SK-N-SH (cell line): Measurements from ENCODE around the gene MYOCD. TPM values are rescaled to one million over a fixed set of nuclear protein-coding genes. Genes with fewer than 3 reads are reported as not detected.

Source experiments
- CTCF ChIA-PET: fragments of 300-600, 350-600 bp; formaldehyde crosslinking; extraction: SDS; loops from one replicate; lab custom pipeline; 2021; lab: Yijun Ruan, JAX
- POLR2A ChIA-PET: fragments of 350-600 bp; sonication (Branson Sonifier 250); formaldehyde crosslinking; extraction: SDS; loops from one replicate; lab custom pipeline; 2020; ENCODE audit warnings: antibody characterized with exemption, inconsistent platforms; lab: Yijun Ruan, JAX
- DNase-seq: peaks from one replicate; pipeline ENCODE4 v3.0.0; 2012
- H2AFZ ChIP-seq: fragments of 200-600 bp; sonication (generic); 2 replicates; pipeline ENCODE4 v1.8.1; 2016; ENCODE audit warnings: antibody characterized with exemption, mild to moderate bottlenecking, low read depth
- H3F3A ChIP-seq: fragments of 200-600 bp; sonication (generic); replicated peaks from 2 replicates; pipeline ENCODE3; 2016; ENCODE audit warnings: antibody characterized with exemption, mild to moderate bottlenecking; ENCODE audit not compliant: insufficient read depth
- H3K27ac ChIP-seq, 2 experiments: fragments of 200-500 bp in 1 of 2; fragments of 200-600 bp in 1 of 2; sonication (Bioruptor generic) in 1 of 2; sonication (generic), shearing (Covaris generic) in 1 of 2; 2 replicates each; pipeline versions ENCODE4 v1.5.1 to v1.6.1; 2014 to 2016; ENCODE audit warnings: low read depth in 2 of 2, inconsistent platforms in 1 of 2, low read length in 1 of 2, mild to moderate bottlenecking in 1 of 2, mixed read lengths in 1 of 2
- H3K27me3 ChIP-seq: fragments of 200-600 bp; sonication (generic), shearing (Covaris generic); 2 replicates; pipeline ENCODE4 v1.6.1; 2016; ENCODE audit warnings: mixed run types; ENCODE audit not compliant: insufficient read depth
- H3K36me3 ChIP-seq, 2 experiments: fragments of 200-500 bp in 1 of 2; fragments of 200-600 bp in 1 of 2; sonication (Bioruptor generic) in 1 of 2; sonication (generic) in 1 of 2; replicated peaks in 1 of 2; 2 replicates each; pipeline versions ENCODE3 to v1.5.1; 2014 to 2016; ENCODE audit warnings: low read length in 1 of 2, mild to moderate bottlenecking in 1 of 2; ENCODE audit not compliant: insufficient read depth in 2 of 2, control insufficient read depth in 1 of 2
- H3K4me1 ChIP-seq, 2 experiments: fragments of 200-500 bp in 1 of 2; fragments of 200-600 bp in 1 of 2; sonication (Bioruptor generic) in 1 of 2; sonication (generic), shearing (Covaris generic) in 1 of 2; 2 replicates each; pipeline versions ENCODE4 v1.5.1 to v1.6.1; 2014 to 2016; ENCODE audit warnings: low read depth in 1 of 2, low read length in 1 of 2, mixed run types in 1 of 2; ENCODE audit not compliant: insufficient read depth in 2 of 2, control insufficient read depth in 1 of 2
- H3K4me2 ChIP-seq: fragments of 200-600 bp; sonication (generic), shearing (Covaris generic); 2 replicates; pipeline ENCODE4 v1.6.1; 2017; ENCODE audit warnings: mixed run types
- H3K4me3 ChIP-seq, 2 experiments: fragments of 200-500 bp in 1 of 2; fragments of 200-600 bp in 1 of 2; sonication (Bioruptor generic) in 1 of 2; sonication (generic), shearing (Covaris generic) in 1 of 2; 2 replicates each; pipeline versions ENCODE4 v1.5.1 to v1.8.1; 2014 to 2016; ENCODE audit warnings: low read depth in 2 of 2, inconsistent platforms in 1 of 2, low read length in 1 of 2, mild to moderate bottlenecking in 1 of 2, mixed read lengths in 1 of 2, moderate library complexity in 1 of 2
- H3K79me2 ChIP-seq: fragments of 200-600 bp; sonication (generic); 2 replicates; pipeline ENCODE4 v1.8.1; 2017; ENCODE audit warnings: mild to moderate bottlenecking; ENCODE audit not compliant: insufficient read depth
- H3K9ac ChIP-seq: fragments of 200-600 bp; sonication (generic); 2 replicates; pipeline ENCODE4 v1.6.1; 2017; ENCODE audit warnings: mixed run types
- H3K9me2 ChIP-seq: fragments of 200-600 bp; sonication (generic); 2 replicates; pipeline ENCODE4 v1.6.1; 2017; ENCODE audit warnings: mixed run types
- H3K9me3 ChIP-seq: fragments of 200-600 bp; sonication (generic); 2 replicates; pipeline ENCODE4 v1.6.1; 2017; ENCODE audit warnings: mixed run types, mild to moderate bottlenecking, moderate library complexity
- H4K20me1 ChIP-seq: fragments of 200-600 bp; sonication (generic); 2 replicates; pipeline ENCODE4 v1.6.1; 2017; ENCODE audit warnings: mild to moderate bottlenecking, mixed run types; ENCODE audit not compliant: insufficient read depth
- CHD2 ChIP-seq: fragments of 150-350 bp; IDR thresholded peaks from 2 replicates; pipeline ENCODE4 v1.6.1; 2018; ENCODE audit warnings: low read length; ENCODE audit not compliant: partially characterized antibody
- CTCF ChIP-seq: fragments of 200-600 bp; sonication (generic); IDR thresholded peaks from 2 replicates; pipeline ENCODE4 v1.6.1; 2017; ENCODE audit warnings: antibody characterized with exemption, mild to moderate bottlenecking, moderate library complexity
- ELF1 ChIP-seq: IDR thresholded peaks from 2 replicates; pipeline ENCODE4 v1.4.0; 2012
- EP300 ChIP-seq, 2 experiments: IDR thresholded peaks; 2 replicates each; pipeline versions ENCODE4 v1.4.0 to v1.6.1; 2012; ENCODE audit warnings: borderline replicate concordance in 1 of 2, low read depth in 1 of 2, low read length in 1 of 2
- FOSL2 ChIP-seq: IDR thresholded peaks from 2 replicates; pipeline ENCODE4 v1.4.0; 2012; ENCODE audit warnings: low read depth, mild to moderate bottlenecking, moderate library complexity, borderline replicate concordance
- FOXM1 ChIP-seq: IDR thresholded peaks from 2 replicates; pipeline ENCODE4 v1.4.0; 2012; ENCODE audit warnings: low read depth, mild to moderate bottlenecking
- GATA2 ChIP-seq: sonication (generic); formaldehyde crosslinking; IDR thresholded peaks from 2 replicates; pipeline ENCODE4 v1.5.0; 2020; ENCODE audit warnings: mild to moderate bottlenecking, missing genetic modification reagents
- MAX ChIP-seq: IDR thresholded peaks from 2 replicates; pipeline ENCODE4 v1.4.0; 2012; ENCODE audit warnings: low read depth
- NFIC ChIP-seq: IDR thresholded peaks from 2 replicates; pipeline ENCODE4 v1.4.0; 2012; ENCODE audit warnings: borderline replicate concordance
- RAD21 ChIP-seq: IDR thresholded peaks from 2 replicates; pipeline ENCODE4 v1.6.1; 2012; ENCODE audit warnings: mild to moderate bottlenecking, low read length
- REST ChIP-seq: IDR thresholded peaks from 2 replicates; pipeline ENCODE4 v1.6.1; 2012; ENCODE audit warnings: mild to moderate bottlenecking, low read depth, low read length, moderate library complexity
- RXRA ChIP-seq: IDR thresholded peaks from 2 replicates; pipeline ENCODE4 v1.4.0; 2012; ENCODE audit warnings: low read depth, mild to moderate bottlenecking, borderline replicate concordance
- SIN3A ChIP-seq: IDR thresholded peaks from 2 replicates; pipeline ENCODE4 v1.6.1; 2012; ENCODE audit warnings: low read depth, mild to moderate bottlenecking, low read length, moderate library complexity, borderline replicate concordance
- SMC3 ChIP-seq: IDR thresholded peaks from 2 replicates; pipeline ENCODE4 v1.6.1; 2012; ENCODE audit warnings: low read depth, low read length, improper control_type of control experiment
- TCF12 ChIP-seq: IDR thresholded peaks from 2 replicates; pipeline ENCODE4 v1.4.0; 2012
- ZBTB33 ChIP-seq: IDR thresholded peaks from 2 replicates; pipeline ENCODE4 v1.4.0; 2012; ENCODE audit warnings: low read depth, borderline replicate concordance
- WGBS: methylation state at CpG from one replicate; pipeline ENCODE4 v1.1.6; 2017; ENCODE audit warnings: low lambda C conversion rate; 5-methylcytosine and 5-hydroxymethylcytosine counted together
- polyA plus RNA-seq, 3 experiments: library from polyadenylated mRNA; depleted of rRNA; stranded (reverse); fragments of >200 nt; gene quantifications; 2 replicates each; pipeline ENCODE4 v1.2.3, GENCODE V29; 2012
- TF ChIP-seq, protein P1 (sequence below): IDR thresholded peaks from 2 replicates; pipeline ENCODE4 v1.4.0; 2012; ENCODE audit warnings: low read depth, borderline replicate concordance

The MYOCD gene
- polyA plus RNA-seq, 1 of the 3 experiments (the other 2 are of a cell fraction) = not detected

DNA sequence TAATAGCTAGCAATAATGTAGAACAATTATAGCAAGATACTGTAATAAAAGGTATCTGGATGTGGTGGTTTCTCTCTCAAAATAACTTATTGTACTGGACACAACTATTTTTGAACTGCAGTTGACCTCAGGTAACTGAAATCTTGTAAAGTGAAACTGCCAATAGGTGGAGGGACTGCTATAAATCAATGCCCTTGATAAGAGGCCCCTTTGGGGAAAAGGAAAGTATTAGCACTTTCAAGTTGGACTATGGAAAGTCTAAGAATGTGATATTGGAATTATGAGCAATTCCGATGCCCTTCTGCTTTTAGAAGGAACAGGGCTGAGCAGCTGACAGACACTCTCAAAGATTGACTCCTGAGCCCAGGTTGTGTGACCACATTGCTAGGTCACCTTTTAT is 79.1 kb downstream of the MYOCD start:
- no peaks in the 10 kb centered on the region for H3K9me2 ChIP-seq
- no peak overlapping the region for H3K4me2 ChIP-seq
- H3K4me3 ChIP-seq = no peak overlapping the region
- H3K9me3 ChIP-seq = no peaks in the 10 kb centered on the region
- H3K79me2 ChIP-seq = no peaks in the 10 kb centered on the region
- ChIA-PET CTCF (interaction anchor here (0.7 kb wide), 1 partner anchor 116 kb away, joined by 3 read pairs; no protein-coding TSS in a partner anchor), POLR2A (no interaction called here)
- peaks cover 32% of the 10 kb centered on the region for H3K27me3 ChIP-seq
- H3K9ac ChIP-seq = no peak overlapping the region
- TF ChIP-seq FOXM1 = no peak
- TF ChIP-seq NFIC = no peak
- no peak for TF ChIP-seq ZBTB33
- TF ChIP-seq FOSL2 = no peak
- no peak for TF ChIP-seq TCF12
- TF ChIP-seq SIN3A = no peak
- TF ChIP-seq CTCF = no peak
- no peak for TF ChIP-seq CHD2
- no peak for TF ChIP-seq RAD21
- TF ChIP-seq EP300 (IDR thresholded peaks at IDR 0.05; ENCODE audit: borderline replicate concordance in 1 of 2, low read depth in 1 of 2, low read length in 1 of 2) = no peak
- H3K36me3 ChIP-seq = no peaks in the 10 kb centered on the region
- H3K27ac ChIP-seq = no peak overlapping the region
- no peaks in the 10 kb centered on the region for H3K4me1 ChIP-seq
- no peaks in the 10 kb centered on the region for H4K20me1 ChIP-seq
- no peaks in the 10 kb centered on the region for H3F3A ChIP-seq
- DNase-seq = no peak
- H2AFZ ChIP-seq = no peak overlapping the region
- 5% methylated on average over 1 of the region's 1 CpG for WGBS

- H3K4me1 ChIP-seq = no peaks in the 10 kb centered on the region
- H3F3A ChIP-seq = no peaks in the 10 kb centered on the region
- no peaks in the 10 kb centered on the region for H3K36me3 ChIP-seq
- H4K20me1 ChIP-seq = no peaks in the 10 kb centered on the region
- H3K9ac ChIP-seq = no peak overlapping the region
- H3K4me2 ChIP-seq = no peak overlapping the region
- H3K9me3 ChIP-seq = no peaks in the 10 kb centered on the region
- no peak overlapping the region for H3K27ac ChIP-seq
- ChIA-PET CTCF (no interaction called here), POLR2A (no interaction called here)
- H2AFZ ChIP-seq = no peak overlapping the region
- TF ChIP-seq REST (no peak), MAX (no peak), ELF1 (no peak), SMC3 (no peak), EP300 (IDR thresholded peaks at IDR 0.05; ENCODE audit: borderline replicate concordance in 1 of 2, low read depth in 1 of 2, low read length in 1 of 2) (no peak), TCF12 (no peak), GATA2 (no peak), RXRA (no peak)
- TF ChIP-seq, protein P1, sequence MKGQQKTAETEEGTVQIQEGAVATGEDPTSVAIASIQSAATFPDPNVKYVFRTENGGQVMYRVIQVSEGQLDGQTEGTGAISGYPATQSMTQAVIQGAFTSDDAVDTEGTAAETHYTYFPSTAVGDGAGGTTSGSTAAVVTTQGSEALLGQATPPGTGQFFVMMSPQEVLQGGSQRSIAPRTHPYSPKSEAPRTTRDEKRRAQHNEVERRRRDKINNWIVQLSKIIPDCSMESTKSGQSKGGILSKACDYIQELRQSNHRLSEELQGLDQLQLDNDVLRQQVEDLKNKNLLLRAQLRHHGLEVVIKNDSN = no peak
- no peaks in the 10 kb centered on the region for H3K79me2 ChIP-seq
- 31% methylated on average over 7 of the region's 7 CpGs for WGBS
- H3K9me2 ChIP-seq = no peaks in the 10 kb centered on the region
- H3K4me3 ChIP-seq = no peak overlapping the region
- peaks cover 30% of the 10 kb centered on the region for H3K27me3 ChIP-seq
- DNase-seq = no peak
Observed at GRCh38 chr17:12745486-12745885, 79.8 kb downstream of the MYOCD start.
